SK-N-SH (cell line): Measurements from ENCODE around the gene PTGIS. TPM values are rescaled to one million over a fixed set of nuclear protein-coding genes. Genes with fewer than 3 reads are reported as not detected.
"Not testable (repeated sequence)": the region's sequence is repeated elsewhere in the genome, so short reads cannot be mapped to it uniquely, and the experiment has no call there.

Source experiments
- CTCF ChIA-PET: fragments of 300-600, 350-600 bp; formaldehyde crosslinking; extraction: SDS; loops from one replicate; lab custom pipeline; 2021; lab: Yijun Ruan, JAX
- POLR2A ChIA-PET: fragments of 350-600 bp; sonication (Branson Sonifier 250); formaldehyde crosslinking; extraction: SDS; loops from one replicate; lab custom pipeline; 2020; ENCODE audit warnings: antibody characterized with exemption, inconsistent platforms; lab: Yijun Ruan, JAX
- DNase-seq: peaks from one replicate; pipeline ENCODE4 v3.0.0; 2012
- H2AFZ ChIP-seq: fragments of 200-600 bp; sonication (generic); 2 replicates; pipeline ENCODE4 v1.8.1; 2016; ENCODE audit warnings: antibody characterized with exemption, mild to moderate bottlenecking, low read depth
- H3F3A ChIP-seq: fragments of 200-600 bp; sonication (generic); replicated peaks from 2 replicates; pipeline ENCODE3; 2016; ENCODE audit warnings: antibody characterized with exemption, mild to moderate bottlenecking; ENCODE audit not compliant: insufficient read depth
- H3K27ac ChIP-seq, 2 experiments: fragments of 200-500 bp in 1 of 2; fragments of 200-600 bp in 1 of 2; sonication (Bioruptor generic) in 1 of 2; sonication (generic), shearing (Covaris generic) in 1 of 2; 2 replicates each; pipeline versions ENCODE4 v1.5.1 to v1.6.1; 2014 to 2016; ENCODE audit warnings: low read depth in 2 of 2, inconsistent platforms in 1 of 2, low read length in 1 of 2, mild to moderate bottlenecking in 1 of 2, mixed read lengths in 1 of 2
- H3K27me3 ChIP-seq: fragments of 200-600 bp; sonication (generic), shearing (Covaris generic); 2 replicates; pipeline ENCODE4 v1.6.1; 2016; ENCODE audit warnings: mixed run types; ENCODE audit not compliant: insufficient read depth
- H3K36me3 ChIP-seq, 2 experiments: fragments of 200-500 bp in 1 of 2; fragments of 200-600 bp in 1 of 2; sonication (Bioruptor generic) in 1 of 2; sonication (generic) in 1 of 2; replicated peaks in 1 of 2; 2 replicates each; pipeline versions ENCODE3 to v1.5.1; 2014 to 2016; ENCODE audit warnings: low read length in 1 of 2, mild to moderate bottlenecking in 1 of 2; ENCODE audit not compliant: insufficient read depth in 2 of 2, control insufficient read depth in 1 of 2
- H3K4me1 ChIP-seq, 2 experiments: fragments of 200-500 bp in 1 of 2; fragments of 200-600 bp in 1 of 2; sonication (Bioruptor generic) in 1 of 2; sonication (generic), shearing (Covaris generic) in 1 of 2; 2 replicates each; pipeline versions ENCODE4 v1.5.1 to v1.6.1; 2014 to 2016; ENCODE audit warnings: low read depth in 1 of 2, low read length in 1 of 2, mixed run types in 1 of 2; ENCODE audit not compliant: insufficient read depth in 2 of 2, control insufficient read depth in 1 of 2
- H3K4me2 ChIP-seq: fragments of 200-600 bp; sonication (generic), shearing (Covaris generic); 2 replicates; pipeline ENCODE4 v1.6.1; 2017; ENCODE audit warnings: mixed run types
- H3K4me3 ChIP-seq, 2 experiments: fragments of 200-500 bp in 1 of 2; fragments of 200-600 bp in 1 of 2; sonication (Bioruptor generic) in 1 of 2; sonication (generic), shearing (Covaris generic) in 1 of 2; 2 replicates each; pipeline versions ENCODE4 v1.5.1 to v1.8.1; 2014 to 2016; ENCODE audit warnings: low read depth in 2 of 2, inconsistent platforms in 1 of 2, low read length in 1 of 2, mild to moderate bottlenecking in 1 of 2, mixed read lengths in 1 of 2, moderate library complexity in 1 of 2
- H3K79me2 ChIP-seq: fragments of 200-600 bp; sonication (generic); 2 replicates; pipeline ENCODE4 v1.8.1; 2017; ENCODE audit warnings: mild to moderate bottlenecking; ENCODE audit not compliant: insufficient read depth
- H3K9ac ChIP-seq: fragments of 200-600 bp; sonication (generic); 2 replicates; pipeline ENCODE4 v1.6.1; 2017; ENCODE audit warnings: mixed run types
- H3K9me2 ChIP-seq: fragments of 200-600 bp; sonication (generic); 2 replicates; pipeline ENCODE4 v1.6.1; 2017; ENCODE audit warnings: mixed run types
- H3K9me3 ChIP-seq: fragments of 200-600 bp; sonication (generic); 2 replicates; pipeline ENCODE4 v1.6.1; 2017; ENCODE audit warnings: mixed run types, mild to moderate bottlenecking, moderate library complexity
- H4K20me1 ChIP-seq: fragments of 200-600 bp; sonication (generic); 2 replicates; pipeline ENCODE4 v1.6.1; 2017; ENCODE audit warnings: mild to moderate bottlenecking, mixed run types; ENCODE audit not compliant: insufficient read depth
- FOXJ3 ChIP-seq: sonication (generic); formaldehyde crosslinking; IDR thresholded peaks from 2 replicates; pipeline ENCODE4 v1.5.1; 2020; ENCODE audit warnings: mild to moderate bottlenecking, missing genetic modification reagents
- GATA2 ChIP-seq: sonication (generic); formaldehyde crosslinking; IDR thresholded peaks from 2 replicates; pipeline ENCODE4 v1.5.0; 2020; ENCODE audit warnings: mild to moderate bottlenecking, missing genetic modification reagents
- IRF3 ChIP-seq: fragments of 150-350 bp; IDR thresholded peaks from 2 replicates; pipeline ENCODE4 v1.6.1; 2016; ENCODE audit warnings: mild to moderate bottlenecking, low read depth, low read length
- JUND ChIP-seq: IDR thresholded peaks from 2 replicates; pipeline ENCODE4 v1.4.0; 2012
- MAX ChIP-seq: IDR thresholded peaks from 2 replicates; pipeline ENCODE4 v1.4.0; 2012; ENCODE audit warnings: low read depth
- POLR2AphosphoS5 ChIP-seq: IDR thresholded peaks from 2 replicates; pipeline ENCODE4 v1.6.1; 2012; ENCODE audit warnings: low read depth, low read length
- RAD21 ChIP-seq: IDR thresholded peaks from 2 replicates; pipeline ENCODE4 v1.6.1; 2012; ENCODE audit warnings: mild to moderate bottlenecking, low read length
- SMC3 ChIP-seq: IDR thresholded peaks from 2 replicates; pipeline ENCODE4 v1.6.1; 2012; ENCODE audit warnings: low read depth, low read length, improper control_type of control experiment
- TCF12 ChIP-seq: IDR thresholded peaks from 2 replicates; pipeline ENCODE4 v1.4.0; 2012
- USF1 ChIP-seq: IDR thresholded peaks from 2 replicates; pipeline ENCODE4 v1.4.0; 2012; ENCODE audit warnings: low read depth, borderline replicate concordance
- WGBS: methylation state at CpG from one replicate; pipeline ENCODE4 v1.1.6; 2017; ENCODE audit warnings: low lambda C conversion rate; 5-methylcytosine and 5-hydroxymethylcytosine counted together
- polyA plus RNA-seq, 3 experiments: library from polyadenylated mRNA; depleted of rRNA; stranded (reverse); fragments of >200 nt; gene quantifications; 2 replicates each; pipeline ENCODE4 v1.2.3, GENCODE V29; 2012

PTGIS gene
- polyA plus RNA-seq, 1 of the 3 experiments (the other 2 are of a cell fraction), result 1.0 TPM

GRCh38 chr20:49612127-49612738 lies 44.3 kb upstream of the PTGIS start:
- Histone ChIP-seq H3K79me2 (no peaks in the 10 kb centered on the region), H3K4me1 (peaks cover 0 to 10% of the 10 kb centered on the region in 2 experiments; a peak in 1 of 4 replicates), H3K4me3 (no peak overlapping the region), H3K9me3 (no peaks in the 10 kb centered on the region), H3K36me3 (no peaks in the 10 kb centered on the region), H3F3A (no peaks in the 10 kb centered on the region), H3K27ac (no peak overlapping the region), H4K20me1 (no peaks in the 10 kb centered on the region; the same call in 1 of the 2 replicates), H2AFZ (no peak overlapping the region), H3K9ac (no peak overlapping the region), H3K9me2 (no peaks in the 10 kb centered on the region), H3K4me2 (no peak overlapping the region), H3K27me3 (0 out of 2 replicates have a peak, but pooled peaks cover 5% of the 10 kb centered on the region)
- no peak for TF ChIP-seq JUND
- TF ChIP-seq SMC3, result no peak
- TF ChIP-seq GATA2 (CRISPR knock-in tag), result no peak
- no peak for TF ChIP-seq USF1
- no peak for TF ChIP-seq MAX
- no peak for TF ChIP-seq FOXJ3 (CRISPR knock-in tag)
- TF ChIP-seq POLR2AphosphoS5, result no peak
- TF ChIP-seq TCF12, result no peak
- TF ChIP-seq IRF3, result no peak
- no peak for TF ChIP-seq RAD21
- ChIA-PET POLR2A (no interaction called here), CTCF (interaction anchor here (0.6 to 18.3 kb wide), 23 partner anchors 9 to 319 kb away, joined by 3 to 556 read pairs (median 4); no protein-coding TSS in a partner anchor)
- WGBS, result 88% methylated on average over 5 of the region's 6 CpGs
- DNase-seq, result no peak

- 78% methylated on average over 6 of the region's 6 CpGs for WGBS
- POLR2A ChIA-PET, H3K79me2 ChIP-seq, H3K9ac ChIP-seq, H3K9me2 ChIP-seq, H3F3A ChIP-seq, DNase-seq, H2AFZ ChIP-seq, H3K9me3 ChIP-seq, H4K20me1 ChIP-seq, H3K36me3 ChIP-seq, H3K27ac ChIP-seq, H3K27me3 ChIP-seq: not testable (repeated sequence)
- Histone ChIP-seq H3K4me3 (peak overlapping the region in 1 of 2 experiments; percentile 61; a peak in 2 of 4 replicates), H3K4me1 (peaks cover 0 to 10% of the 10 kb centered on the region in 2 experiments; a peak in 1 of 4 replicates), H3K4me2 (peak overlapping the region; percentile 72)
- CTCF ChIA-PET, result interaction anchor here (0.6 to 18.3 kb wide), 23 partner anchors 9 to 319 kb away, joined by 3 to 556 read pairs (median 4); no protein-coding TSS in a partner anchor
These were observed 43.7 kb upstream of the PTGIS start for GRCh38 chr20:49611539-49612126.
